A549 (cell line): ENCODE data around the gene TSPAN3. TPM values are rescaled to one million over a fixed set of nuclear protein-coding genes. Genes with fewer than 3 reads are reported as not detected.

Source experiments
- ATAC-seq, 2 experiments: fragments of 200-7000 bp in 1 of 2; fragments of >200 bp in 1 of 2; cut with Nextera tagmentation in 1 of 2; cut with Tn5 transposase in 1 of 2; 3 replicates each; pipeline versions ENCODE4 v1.8.0 to v1.9.1; 2018 to 2020; ENCODE audit warnings: mild to moderate bottlenecking in 1 of 2, moderate library complexity in 1 of 2
- CTCF ChIA-PET: fragments of 300-600 bp; sonication (Branson Sonifier 250); formaldehyde crosslinking; extraction: SDS; loops from one replicate; lab custom pipeline; 2021; ENCODE audit warnings: antibody characterized with exemption, inconsistent platforms; lab: Yijun Ruan, JAX
- POLR2A ChIA-PET: fragments of 350-600 bp; formaldehyde crosslinking; extraction: SDS; loops from one replicate; lab custom pipeline; 2021; ENCODE audit warnings: antibody characterized with exemption, inconsistent platforms; lab: Yijun Ruan, JAX
- DNase-seq, 2 experiments: peaks; one replicate each; pipeline versions ENCODE4 v3.0.0 to v3.0.0-alpha.2; 2011 to 2016; ENCODE audit warnings: low read depth in 1 of 2, low spot score in 1 of 2
- FAIRE-seq: peaks from 2 replicates; lab custom pipeline; 2011; peaks lifted over from hg19 to GRCh38; lab: Jason Lieb, UNC
- H3K27ac ChIP-seq, 2 experiments: fragments of >200 bp; sonication (Bioruptor Twin); formaldehyde crosslinking; 3 replicates each; pipeline ENCODE4 v1.5.1; 2016 to 2017
- H3K4me1 ChIP-seq: fragments of >200 bp; sonication (Bioruptor Twin); formaldehyde crosslinking; 3 replicates; pipeline ENCODE4 v1.6.1; 2016
- H3K4me2 ChIP-seq: fragments of >200 bp; sonication (Bioruptor Twin); formaldehyde crosslinking; 3 replicates; pipeline ENCODE4 v1.6.1; 2016
- H3K4me3 ChIP-seq: fragments of >200 bp; sonication (Bioruptor Twin); formaldehyde crosslinking; 3 replicates; pipeline ENCODE4 v1.5.1; 2016
- H3K9me3 ChIP-seq: fragments of >200 bp; sonication (Bioruptor Twin); formaldehyde crosslinking; 3 replicates; pipeline ENCODE4 v1.6.1; 2016
- BHLHE40 ChIP-seq: IDR thresholded peaks from 2 replicates; pipeline ENCODE4 v1.6.1; 2012; ENCODE audit warnings: low read depth, low read length, inconsistent platforms
- CBX8 ChIP-seq: fragments of 200-600 bp; sonication (generic); IDR thresholded peaks from 2 replicates; pipeline ENCODE4 v1.6.1; 2016
- CHD2 ChIP-seq: fragments of 150-350 bp; IDR thresholded peaks from 2 replicates; pipeline ENCODE4 v1.6.1; 2014; ENCODE audit warnings: low read length; ENCODE audit not compliant: partially characterized antibody
- EHMT2 ChIP-seq: fragments of 200-600 bp; sonication (generic); IDR thresholded peaks from 2 replicates; pipeline ENCODE4 v1.6.1; 2016; ENCODE audit warnings: antibody characterized with exemption, low read depth, mild to moderate bottlenecking, moderate library complexity
- GATA3 ChIP-seq: IDR thresholded peaks from 2 replicates; pipeline ENCODE4 v1.6.1; 2012; ENCODE audit warnings: borderline replicate concordance
- HEYL ChIP-seq: fragments of 250-450 bp; sonication (Bioruptor Pico); IDR thresholded peaks from 2 replicates; pipeline ENCODE4 v1.8.0; 2021; ENCODE audit warnings: mild to moderate bottlenecking, moderate library complexity
- HOXB5 ChIP-seq: fragments of 250-450 bp; sonication (Bioruptor Pico); IDR thresholded peaks from 2 replicates; pipeline ENCODE4 v1.5.0; 2020; ENCODE audit warnings: mild to moderate bottlenecking, moderate library complexity
- KDM1A ChIP-seq: fragments of 200-600 bp; sonication (generic); IDR thresholded peaks from 2 replicates; pipeline ENCODE4 v1.6.1; 2016; ENCODE audit warnings: low read depth, mild to moderate bottlenecking
- MAFK ChIP-seq: fragments of 450-650 bp; IDR thresholded peaks from 2 replicates; pipeline ENCODE4 v1.6.1; 2014; ENCODE audit not compliant: partially characterized antibody
- MYC ChIP-seq: IDR thresholded peaks from 2 replicates; pipeline ENCODE4 v1.6.1; 2012; ENCODE audit warnings: mild to moderate bottlenecking, inconsistent platforms, low read length, improper control_type of control experiment, borderline replicate concordance
- NPAS2 ChIP-seq: fragments of 250-450 bp; sonication (Bioruptor Pico); IDR thresholded peaks from 2 replicates; pipeline ENCODE4 v1.8.0; 2022; ENCODE audit warnings: mild to moderate bottlenecking, moderate library complexity, borderline replicate concordance
- PHF8 ChIP-seq: fragments of 200-600 bp; sonication (generic); IDR thresholded peaks from 2 replicates; pipeline ENCODE4 v1.6.1; 2016; ENCODE audit warnings: low read depth, mild to moderate bottlenecking, antibody characterized with exemption, moderate library complexity, borderline replicate concordance
- RAD21 ChIP-seq, 2 experiments: fragments of >200 bp in 1 of 2; sonication (Bioruptor Twin) in 1 of 2; formaldehyde crosslinking in 1 of 2; IDR thresholded peaks in 1 of 2; conservative IDR thresholded peaks in 1 of 2; 2 replicates in 1 of 2; 3 replicates in 1 of 2; pipeline ENCODE4 v1.6.1; 2012 to 2018; ENCODE audit warnings: inconsistent platforms in 1 of 2
- RARB ChIP-seq: fragments of 250-450 bp; sonication (Bioruptor Pico); IDR thresholded peaks from 2 replicates; pipeline ENCODE4 v1.8.0; 2021; ENCODE audit warnings: mild to moderate bottlenecking, moderate library complexity
- SMC3 ChIP-seq: fragments of >200 bp; sonication (Bioruptor Twin); formaldehyde crosslinking; IDR thresholded peaks from 3 replicates; pipeline ENCODE4 v1.6.1; 2018; ENCODE audit warnings: inconsistent platforms
- TFCP2L1 ChIP-seq: fragments of 250-450 bp; sonication (Bioruptor Pico); IDR thresholded peaks from 2 replicates; pipeline ENCODE4 v1.5.0; 2021; ENCODE audit warnings: mild to moderate bottlenecking
- TP53 ChIP-seq: fragments of 250-450 bp; sonication (Bioruptor Pico); IDR thresholded peaks from 2 replicates; pipeline ENCODE4 v1.5.0; 2021; ENCODE audit warnings: mild to moderate bottlenecking, moderate library complexity
- WGBS: methylation state at CpG from one replicate; pipeline ENCODE4 v1.1.6; 2017; ENCODE audit errors: missing lambda C conversion rate; 5-methylcytosine and 5-hydroxymethylcytosine counted together
- polyA plus RNA-seq, 4 experiments: library from polyadenylated mRNA; depleted of rRNA in 3 of 4; stranded (reverse); fragments of >200 nt; fragmentation: RNase III in 1 of 4; extraction: RNeasy Plus Mini Kit Qiagen cat#74134 plus additional on column Dnase treatment in 1 of 4; gene quantifications; 2 replicates in 3 of 4; 3 replicates in 1 of 4; pipeline ENCODE4 v1.2.3, GENCODE V29; 2011 to 2017
- TF ChIP-seq, protein P1 (sequence below): fragments of >200 bp; sonication (Bioruptor Twin); formaldehyde crosslinking; IDR thresholded peaks from 2 replicates; pipeline ENCODE4 v1.6.1; 2016
- TF ChIP-seq, protein P2 (sequence below): fragments of 450-650 bp; IDR thresholded peaks from 2 replicates; pipeline ENCODE4 v1.6.1; 2014; ENCODE audit warnings: antibody characterized with exemption
- TF ChIP-seq, protein P3 (sequence below): fragments of >200 bp; sonication (Bioruptor Twin); formaldehyde crosslinking; IDR thresholded peaks from 3 replicates; pipeline ENCODE4 v1.5.1; 2016
- TF ChIP-seq, protein P4 (sequence below): IDR thresholded peaks from 2 replicates; pipeline ENCODE4 v1.6.1; 2012; ENCODE audit warnings: low read depth, borderline replicate concordance
- TF ChIP-seq, protein P5 (sequence below): fragments of >200 bp; sonication (Bioruptor Twin); formaldehyde crosslinking; IDR thresholded peaks from 3 replicates; pipeline ENCODE4 v1.6.1; 2016
- TF ChIP-seq, protein P6 (sequence below): fragments of 150-350 bp; IDR thresholded peaks from 2 replicates; pipeline ENCODE4 v1.6.1; 2014; ENCODE audit warnings: low read depth, mild to moderate bottlenecking, low read length

Gene TSPAN3
- polyA plus RNA-seq, 2 of the 4 experiments (the other 2 are of a cell fraction), result 362 to 636 TPM

DNA sequence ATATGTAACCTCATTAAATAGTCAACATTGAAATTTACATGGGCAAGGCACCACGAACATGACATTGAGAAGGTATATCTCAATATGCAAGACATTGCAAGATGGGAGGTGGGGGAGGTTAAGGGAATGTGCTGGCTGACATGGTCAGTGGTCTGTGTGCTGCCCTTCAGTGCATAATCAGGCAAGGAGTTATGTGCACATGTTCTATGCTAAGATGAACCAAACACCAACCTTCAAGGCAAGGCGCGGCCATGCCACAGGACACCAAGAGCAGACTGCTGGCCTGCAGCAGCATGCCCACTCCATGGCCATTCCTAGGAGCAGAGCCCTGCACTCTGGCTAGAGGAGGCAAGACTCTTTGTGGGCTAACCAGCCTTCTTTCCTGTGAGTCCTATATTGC, 40.9 kb upstream of the TSPAN3 start:
- 93% methylated on average over 3 of the region's 3 CpGs for WGBS

DNA sequence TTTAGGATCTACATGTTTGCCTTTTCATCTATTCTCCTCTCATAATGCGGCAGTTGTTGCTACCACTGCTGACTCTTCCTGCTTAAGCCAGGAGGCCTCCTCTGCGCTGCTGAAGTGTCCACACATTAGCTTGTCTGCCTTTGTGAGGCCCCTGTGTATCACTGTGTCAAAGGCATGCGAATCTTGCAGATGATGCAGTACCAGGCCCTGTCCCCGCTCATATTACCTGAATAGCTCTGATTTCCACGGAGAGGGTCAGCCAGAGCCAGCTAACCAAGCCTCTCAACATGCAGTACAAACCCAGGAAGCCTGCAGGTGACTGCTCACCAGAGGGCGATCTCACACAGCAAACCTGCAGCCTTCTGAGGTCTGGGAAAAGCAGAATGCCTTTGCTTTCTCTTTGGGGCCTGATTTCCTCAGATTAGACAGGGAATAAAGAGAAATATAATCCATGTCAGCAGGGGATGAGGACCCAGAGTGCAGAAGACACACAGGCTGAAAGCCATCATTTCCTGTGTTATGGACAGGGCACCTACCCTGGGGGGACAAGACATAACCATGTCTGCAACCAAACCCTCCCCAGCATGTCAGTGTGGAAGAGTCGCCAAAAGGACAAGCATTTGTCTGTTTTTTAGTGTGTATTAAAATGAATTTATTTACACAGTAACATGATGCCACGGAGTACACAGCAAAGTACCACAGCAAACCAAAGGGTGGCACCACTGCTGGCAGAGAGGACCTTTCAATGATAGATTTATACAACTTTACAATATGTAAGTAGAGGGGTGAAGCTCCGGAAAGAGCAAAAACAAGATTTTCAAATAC, 36.8 kb upstream of the TSPAN3 start:
- no peak for FAIRE-seq
- Histone ChIP-seq H3K27ac (no peak overlapping the region), H3K4me2 (no peak overlapping the region), H3K4me1 (no peaks in the 10 kb centered on the region), H3K4me3 (no peak overlapping the region), H3K9me3 (no peaks in the 10 kb centered on the region)
- DNase-seq, result peak; percentile 53 to 60
- ChIA-PET POLR2A (interaction anchor here (0.6 kb wide), 1 partner anchor 412 kb away, joined by 4 read pairs; no protein-coding TSS in a partner anchor), CTCF (interaction anchor here (0.6 to 9.0 kb wide), 33 partner anchors 8 to 731 kb away, joined by 3 to 88 read pairs (median 4); no protein-coding TSS in a partner anchor)
- 52% methylated on average over 9 of the region's 9 CpGs for WGBS
- TF ChIP-seq CBX8 (no peak), SMC3 (peak; percentile 78), HOXB5 (CRISPR knock-in tag) (no peak), HEYL (CRISPR knock-in tag) (no peak), RAD21 (conservative IDR thresholded peaks at IDR 0.05 in 1 of 2, IDR thresholded peaks at IDR 0.05 in 1 of 2) (peak; percentile 80 to 89), TP53 (CRISPR knock-in tag) (0 out of 2 replicates have a peak, but pooled peaks have one; percentile 47), PHF8 (no peak), NPAS2 (CRISPR knock-in tag) (no peak), MYC (no peak)
- TF ChIP-seq, protein P1, sequence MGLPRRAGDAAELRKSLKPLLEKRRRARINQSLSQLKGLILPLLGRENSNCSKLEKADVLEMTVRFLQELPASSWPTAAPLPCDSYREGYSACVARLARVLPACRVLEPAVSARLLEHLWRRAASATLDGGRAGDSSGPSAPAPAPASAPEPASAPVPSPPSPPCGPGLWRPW, result no peak
- TF ChIP-seq, protein P2, sequence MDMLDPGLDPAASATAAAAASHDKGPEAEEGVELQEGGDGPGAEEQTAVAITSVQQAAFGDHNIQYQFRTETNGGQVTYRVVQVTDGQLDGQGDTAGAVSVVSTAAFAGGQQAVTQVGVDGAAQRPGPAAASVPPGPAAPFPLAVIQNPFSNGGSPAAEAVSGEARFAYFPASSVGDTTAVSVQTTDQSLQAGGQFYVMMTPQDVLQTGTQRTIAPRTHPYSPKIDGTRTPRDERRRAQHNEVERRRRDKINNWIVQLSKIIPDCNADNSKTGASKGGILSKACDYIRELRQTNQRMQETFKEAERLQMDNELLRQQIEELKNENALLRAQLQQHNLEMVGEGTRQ, result no peak
- TF ChIP-seq, protein P3, sequence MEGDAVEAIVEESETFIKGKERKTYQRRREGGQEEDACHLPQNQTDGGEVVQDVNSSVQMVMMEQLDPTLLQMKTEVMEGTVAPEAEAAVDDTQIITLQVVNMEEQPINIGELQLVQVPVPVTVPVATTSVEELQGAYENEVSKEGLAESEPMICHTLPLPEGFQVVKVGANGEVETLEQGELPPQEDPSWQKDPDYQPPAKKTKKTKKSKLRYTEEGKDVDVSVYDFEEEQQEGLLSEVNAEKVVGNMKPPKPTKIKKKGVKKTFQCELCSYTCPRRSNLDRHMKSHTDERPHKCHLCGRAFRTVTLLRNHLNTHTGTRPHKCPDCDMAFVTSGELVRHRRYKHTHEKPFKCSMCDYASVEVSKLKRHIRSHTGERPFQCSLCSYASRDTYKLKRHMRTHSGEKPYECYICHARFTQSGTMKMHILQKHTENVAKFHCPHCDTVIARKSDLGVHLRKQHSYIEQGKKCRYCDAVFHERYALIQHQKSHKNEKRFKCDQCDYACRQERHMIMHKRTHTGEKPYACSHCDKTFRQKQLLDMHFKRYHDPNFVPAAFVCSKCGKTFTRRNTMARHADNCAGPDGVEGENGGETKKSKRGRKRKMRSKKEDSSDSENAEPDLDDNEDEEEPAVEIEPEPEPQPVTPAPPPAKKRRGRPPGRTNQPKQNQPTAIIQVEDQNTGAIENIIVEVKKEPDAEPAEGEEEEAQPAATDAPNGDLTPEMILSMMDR, result peak; percentile 72
- TF ChIP-seq, protein P4, sequence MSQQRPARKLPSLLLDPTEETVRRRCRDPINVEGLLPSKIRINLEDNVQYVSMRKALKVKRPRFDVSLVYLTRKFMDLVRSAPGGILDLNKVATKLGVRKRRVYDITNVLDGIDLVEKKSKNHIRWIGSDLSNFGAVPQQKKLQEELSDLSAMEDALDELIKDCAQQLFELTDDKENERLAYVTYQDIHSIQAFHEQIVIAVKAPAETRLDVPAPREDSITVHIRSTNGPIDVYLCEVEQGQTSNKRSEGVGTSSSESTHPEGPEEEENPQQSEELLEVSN, result no peak
- peak; percentile 89 to 95 for ATAC-seq

More for the DNA sequence above, 40.9 kb upstream of the TSPAN3 start:
- TF ChIP-seq EHMT2 (no peak), BHLHE40 (no peak), CBX8 (no peak), RARB (CRISPR knock-in tag) (no peak), MAFK (no peak), KDM1A (no peak), GATA3 (no peak), CHD2 (no peak), TFCP2L1 (CRISPR knock-in tag) (no peak)
- TF ChIP-seq, protein P4, result no peak
- TF ChIP-seq, protein P5, sequence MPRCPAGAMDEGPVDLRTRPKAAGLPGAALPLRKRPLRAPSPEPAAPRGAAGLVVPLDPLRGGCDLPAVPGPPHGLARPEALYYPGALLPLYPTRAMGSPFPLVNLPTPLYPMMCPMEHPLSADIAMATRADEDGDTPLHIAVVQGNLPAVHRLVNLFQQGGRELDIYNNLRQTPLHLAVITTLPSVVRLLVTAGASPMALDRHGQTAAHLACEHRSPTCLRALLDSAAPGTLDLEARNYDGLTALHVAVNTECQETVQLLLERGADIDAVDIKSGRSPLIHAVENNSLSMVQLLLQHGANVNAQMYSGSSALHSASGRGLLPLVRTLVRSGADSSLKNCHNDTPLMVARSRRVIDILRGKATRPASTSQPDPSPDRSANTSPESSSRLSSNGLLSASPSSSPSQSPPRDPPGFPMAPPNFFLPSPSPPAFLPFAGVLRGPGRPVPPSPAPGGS, result no peak
- TF ChIP-seq, protein P6, sequence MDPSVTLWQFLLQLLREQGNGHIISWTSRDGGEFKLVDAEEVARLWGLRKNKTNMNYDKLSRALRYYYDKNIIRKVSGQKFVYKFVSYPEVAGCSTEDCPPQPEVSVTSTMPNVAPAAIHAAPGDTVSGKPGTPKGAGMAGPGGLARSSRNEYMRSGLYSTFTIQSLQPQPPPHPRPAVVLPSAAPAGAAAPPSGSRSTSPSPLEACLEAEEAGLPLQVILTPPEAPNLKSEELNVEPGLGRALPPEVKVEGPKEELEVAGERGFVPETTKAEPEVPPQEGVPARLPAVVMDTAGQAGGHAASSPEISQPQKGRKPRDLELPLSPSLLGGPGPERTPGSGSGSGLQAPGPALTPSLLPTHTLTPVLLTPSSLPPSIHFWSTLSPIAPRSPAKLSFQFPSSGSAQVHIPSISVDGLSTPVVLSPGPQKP, result no peak
- no peaks in the 10 kb centered on the region for H3K9me3 ChIP-seq
- POLR2A ChIA-PET, result no interaction called here
- H3K4me1 ChIP-seq, result no peaks in the 10 kb centered on the region
- H3K4me3 ChIP-seq, result no peak overlapping the region
- DNase-seq (no peak), FAIRE-seq (peak; percentile 32), ATAC-seq (no peak)
- no peak overlapping the region for H3K4me2 ChIP-seq
- H3K27ac ChIP-seq, result no peak overlapping the region
- CTCF ChIA-PET, result interaction anchor here (1.7 to 1.9 kb wide), 2 partner anchors 386 to 431 kb away, joined by 11 to 13 read pairs; no protein-coding TSS in a partner anchor
